ENCODE results near the gene UTS2B.
"Not testable (repeated sequence)": the region's sequence is repeated elsewhere in the genome, so short reads cannot be mapped to it uniquely, and the experiment has no call there.

UTS2B gene

DNA sequence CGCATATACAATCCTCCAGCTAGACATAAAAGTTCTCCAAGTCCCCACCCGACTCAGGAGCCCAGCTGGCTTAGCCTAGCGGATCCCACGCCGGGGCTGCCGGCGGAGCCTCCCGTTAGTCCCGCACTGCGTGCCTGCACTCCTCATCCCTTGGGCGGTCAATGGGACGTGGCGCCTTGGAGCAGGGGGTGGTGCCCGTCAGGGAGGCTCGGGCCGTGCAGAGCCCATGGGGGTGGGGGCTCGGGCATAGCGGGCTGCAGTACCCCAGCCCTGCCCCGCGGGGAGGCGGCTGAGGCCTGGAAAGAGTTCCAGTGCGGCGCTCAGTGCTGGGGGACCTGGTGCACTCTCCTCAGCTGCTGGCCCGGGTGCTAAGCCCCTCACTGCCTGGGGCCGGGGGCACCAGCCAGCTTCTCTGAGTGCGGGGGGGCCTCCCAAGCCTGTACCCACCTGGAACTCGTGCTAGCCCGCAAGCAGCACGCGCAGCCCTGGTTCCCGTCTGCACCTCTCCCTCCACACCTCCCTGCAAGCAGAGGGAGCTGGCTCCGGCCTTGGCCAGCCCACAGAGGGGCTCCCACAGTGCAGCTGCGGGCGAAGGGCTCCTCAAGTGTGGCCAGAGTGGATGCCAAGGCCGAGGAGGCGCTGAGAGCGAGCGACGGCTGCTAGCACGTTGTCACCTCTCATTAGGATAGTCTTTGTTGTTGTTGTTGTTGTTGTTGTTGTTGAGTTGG, 13.3 kb downstream of the UTS2B start:
- no peak for DNase-seq

DNA sequence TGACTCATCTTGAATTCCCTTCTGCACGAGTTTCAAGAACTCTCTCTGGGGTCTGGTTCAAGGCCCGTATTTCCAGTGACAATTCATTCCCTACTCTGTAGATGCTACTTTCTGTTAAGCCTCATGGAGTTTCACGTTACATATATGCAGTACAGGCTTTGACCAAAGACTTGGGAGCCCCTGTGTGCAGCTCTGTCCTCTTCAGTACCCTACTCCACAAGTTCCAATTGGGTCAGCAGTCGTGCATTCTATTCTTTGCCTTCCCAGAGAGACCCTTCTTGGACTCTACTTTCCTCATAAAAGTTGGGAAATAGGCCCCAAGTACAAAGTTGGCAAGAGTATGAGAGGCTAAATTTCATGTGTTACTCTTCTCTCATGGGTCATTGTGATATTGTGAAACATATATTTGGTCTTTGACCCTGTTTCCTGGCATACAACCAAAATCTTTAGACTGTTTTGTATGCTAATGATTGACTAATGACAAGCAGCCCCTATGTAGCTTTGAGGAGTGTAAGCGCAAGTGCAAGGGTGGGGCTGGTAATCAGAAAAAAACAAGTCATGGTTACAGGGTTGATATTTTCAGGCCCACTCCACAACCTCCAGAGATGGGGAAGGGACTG, 16.1 kb downstream of the UTS2B start:
- DNase-seq, result no peak

DNA sequence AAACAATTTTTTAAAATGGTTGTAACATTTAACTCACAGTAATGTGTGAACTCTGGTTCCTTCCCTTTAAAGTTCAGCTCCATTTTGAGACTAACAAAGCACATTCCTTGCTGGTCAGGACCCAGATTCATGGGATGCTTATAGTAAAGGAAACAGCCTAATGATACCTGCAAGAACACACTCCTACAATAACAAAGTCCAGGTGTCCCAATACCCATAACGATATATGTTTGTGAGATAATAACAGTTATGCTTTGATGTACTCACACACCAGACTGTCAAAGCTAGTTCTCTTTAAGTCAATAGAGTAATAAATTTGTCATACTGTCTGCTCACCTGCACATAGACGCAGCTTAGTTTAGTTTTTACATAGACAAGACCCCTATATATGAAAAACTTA, 17.0 kb downstream of the UTS2B start:
- DNase-seq, result no peak

DNA sequence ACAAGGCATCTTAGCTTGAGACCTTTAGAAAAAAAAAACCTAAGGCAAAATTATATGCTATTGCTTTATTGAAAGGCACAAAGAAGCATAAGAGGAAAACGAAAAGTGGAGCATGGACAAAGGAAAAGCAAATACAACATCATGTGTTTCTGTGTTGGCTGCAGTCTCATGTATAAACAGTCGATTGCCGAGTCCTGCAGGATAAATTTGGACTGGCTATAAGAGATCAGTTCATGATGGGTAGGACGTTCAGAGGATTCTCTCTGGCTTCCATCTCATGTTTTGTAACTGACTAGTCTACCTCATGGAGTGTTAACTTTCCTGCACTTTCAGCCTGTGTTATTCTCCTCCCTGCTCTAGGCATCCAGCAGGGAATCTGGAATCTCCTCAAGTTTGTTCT, 23.0 kb downstream of the UTS2B start:
- no peak for DNase-seq

DNA sequence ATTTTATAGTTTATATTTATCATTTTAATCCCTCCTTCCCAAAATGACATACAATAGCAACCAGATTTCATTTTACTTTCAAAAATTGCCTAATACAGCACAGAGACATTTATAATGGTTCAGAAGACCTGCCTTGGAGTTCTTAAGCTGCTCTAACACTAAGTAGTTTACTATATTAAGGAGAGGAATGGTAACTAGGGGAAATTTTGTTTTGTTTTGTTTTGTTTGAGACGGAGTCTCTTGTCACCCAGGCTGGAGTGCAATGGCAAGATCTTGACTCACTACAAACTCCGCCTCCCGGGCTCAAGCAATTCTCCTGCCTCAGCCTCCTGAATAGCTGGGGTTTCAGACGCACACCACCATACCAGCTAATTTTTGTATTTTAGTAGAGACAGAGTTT, 23.9 kb downstream of the UTS2B start:
- no peak for DNase-seq

DNA sequence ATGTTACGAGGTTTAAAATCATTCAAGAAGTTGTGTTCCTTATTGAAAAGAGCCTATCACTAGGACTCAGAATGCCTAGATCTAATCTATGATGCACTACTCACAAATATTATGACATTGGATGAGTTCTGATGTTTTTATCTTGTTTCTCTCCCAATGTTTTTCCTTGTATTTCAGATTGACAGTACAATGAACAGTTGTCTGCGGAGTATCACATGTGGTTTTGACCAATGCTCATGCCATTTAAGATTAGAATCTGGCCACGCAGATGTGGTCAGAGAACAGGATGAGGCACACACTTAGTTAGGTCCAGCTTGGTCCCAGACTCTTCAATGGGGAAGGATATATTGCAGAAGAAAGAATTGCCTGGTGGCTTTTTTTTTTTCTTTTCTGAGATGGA, 26.7 kb downstream of the UTS2B start:
- DNase-seq, result no peak

DNA sequence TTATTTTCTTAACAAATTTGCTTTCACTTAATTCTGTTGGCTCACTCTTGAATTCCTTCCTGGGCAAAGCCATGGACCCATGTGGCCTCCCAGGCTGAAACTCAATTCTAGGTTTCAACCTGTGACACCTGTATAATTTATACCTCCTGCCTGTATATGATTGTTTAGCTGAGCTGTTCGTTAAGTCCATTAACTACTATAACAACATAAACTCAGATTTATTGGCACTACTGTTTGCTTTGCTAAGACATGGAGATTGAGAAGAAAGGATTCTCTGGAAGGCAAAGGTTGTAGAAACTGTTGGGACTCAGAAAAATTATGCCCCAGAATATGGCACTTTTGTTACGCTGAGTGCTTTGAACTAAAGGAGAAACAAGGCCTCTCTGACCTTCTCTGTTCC, 27.9 kb downstream of the UTS2B start:
- no peak for DNase-seq

DNA sequence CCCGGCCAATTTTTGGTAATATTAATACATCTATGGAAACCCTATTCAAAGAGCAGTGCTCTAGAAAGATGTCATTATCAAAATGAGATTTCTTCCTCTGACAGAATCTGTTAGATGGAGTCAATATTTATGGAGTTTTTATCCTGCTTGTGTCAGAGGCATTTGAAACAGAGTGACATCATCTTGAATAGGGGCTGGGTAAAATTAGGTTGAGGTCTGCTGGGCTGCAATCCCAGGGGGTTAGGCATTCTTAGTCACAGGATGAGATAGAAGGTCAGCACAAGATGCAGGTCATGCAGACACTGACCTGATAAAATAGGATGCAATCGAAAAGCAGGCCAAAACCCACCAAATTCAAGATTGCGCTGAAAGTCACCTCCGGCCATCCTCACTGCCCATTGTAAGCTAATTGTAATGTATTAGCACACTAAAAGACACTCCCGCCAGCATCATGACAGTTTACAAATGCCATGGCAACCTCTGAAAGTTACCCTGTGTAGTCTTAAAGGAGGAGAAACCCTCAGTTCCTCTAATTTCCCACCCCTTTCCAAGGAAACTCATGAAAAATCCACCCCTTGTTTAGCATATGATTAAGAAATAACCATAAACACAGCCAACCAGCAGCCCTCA, 28.4 kb downstream of the UTS2B start:
- DNase-seq, result no peak

DNA sequence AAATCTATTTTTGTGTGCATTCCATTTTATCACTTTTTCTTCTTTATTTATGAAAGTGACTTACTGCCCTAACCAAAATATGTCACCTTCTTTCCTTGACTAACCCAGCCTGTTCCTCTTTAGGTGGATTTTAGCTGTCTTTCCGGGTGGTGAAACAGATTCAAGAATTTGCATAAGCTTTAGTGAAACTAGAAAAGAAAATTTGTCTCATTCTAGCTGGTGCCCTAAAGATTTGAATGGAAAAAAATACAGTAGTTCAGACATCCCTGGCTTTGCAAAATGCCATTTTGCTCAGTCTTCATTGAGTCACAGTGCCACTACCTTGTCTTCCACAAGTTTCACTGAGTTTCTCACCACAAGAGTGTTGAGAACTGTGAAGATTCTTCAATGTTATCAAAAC, 29.3 kb downstream of the UTS2B start:
- DNase-seq, result no peak

DNA sequence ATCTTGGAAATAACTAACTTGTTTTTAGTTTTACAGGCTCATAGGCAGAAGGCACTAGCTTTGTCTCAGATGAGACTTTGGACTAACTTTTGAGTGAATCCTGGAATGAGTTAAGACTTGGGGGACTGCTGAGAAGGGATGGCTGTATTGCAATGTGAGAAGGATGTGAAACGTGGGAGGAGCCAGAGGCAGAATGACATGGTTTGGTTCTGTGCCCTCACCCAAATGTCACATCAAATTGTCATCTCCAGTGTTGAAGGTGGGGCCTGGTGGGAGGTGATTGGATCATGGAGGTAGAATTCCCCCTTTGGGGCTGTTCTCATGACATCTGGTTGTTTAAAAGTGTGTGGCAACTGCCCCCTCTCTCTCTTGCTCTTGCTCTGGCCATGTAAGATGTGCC, 29.9 kb downstream of the UTS2B start:
- no peak for DNase-seq

DNA sequence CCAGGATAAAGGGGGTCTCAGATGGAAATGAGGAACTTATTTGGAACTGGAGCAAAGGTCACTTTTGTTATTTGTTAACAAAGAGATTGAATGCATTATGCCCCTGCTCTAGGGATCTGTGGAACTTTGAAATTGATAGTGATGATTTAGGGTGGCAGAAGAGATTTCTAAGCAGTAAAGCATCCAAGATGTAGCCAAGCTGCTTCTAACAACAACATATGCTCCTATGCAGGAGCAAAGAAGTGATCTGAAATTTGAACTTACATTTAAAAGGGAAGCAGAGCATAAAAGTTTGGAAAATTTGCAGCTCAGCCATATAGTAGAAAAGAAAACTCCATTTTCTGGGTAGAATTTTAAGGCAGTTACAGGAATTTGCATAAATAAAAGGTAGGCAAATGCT, 31.5 kb downstream of the UTS2B start:
- DNase-seq, result no peak

DNA sequence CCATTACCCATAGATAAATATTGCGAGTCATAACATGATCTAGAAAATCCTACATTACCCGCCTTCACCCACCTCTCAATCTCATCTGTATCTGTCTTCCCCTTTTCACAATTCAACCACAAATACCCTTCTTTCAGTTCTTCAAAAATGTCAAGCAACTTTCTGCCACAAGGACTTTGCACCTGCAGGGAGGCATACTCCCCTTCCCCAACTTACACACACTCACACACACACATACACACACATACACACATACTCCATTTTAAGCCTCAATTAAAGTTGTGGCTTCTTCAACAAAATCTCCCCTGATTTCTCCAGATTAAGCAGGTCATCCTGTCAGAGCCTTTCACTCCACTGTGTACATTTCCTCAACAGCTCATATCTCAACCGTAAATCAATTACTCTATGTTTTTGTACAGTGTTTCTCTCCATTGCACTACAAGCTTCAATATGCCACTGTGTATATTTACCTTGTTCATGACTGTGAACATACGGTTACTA, 34.2 kb downstream of the UTS2B start:
- DNase-seq, result no peak

DNA sequence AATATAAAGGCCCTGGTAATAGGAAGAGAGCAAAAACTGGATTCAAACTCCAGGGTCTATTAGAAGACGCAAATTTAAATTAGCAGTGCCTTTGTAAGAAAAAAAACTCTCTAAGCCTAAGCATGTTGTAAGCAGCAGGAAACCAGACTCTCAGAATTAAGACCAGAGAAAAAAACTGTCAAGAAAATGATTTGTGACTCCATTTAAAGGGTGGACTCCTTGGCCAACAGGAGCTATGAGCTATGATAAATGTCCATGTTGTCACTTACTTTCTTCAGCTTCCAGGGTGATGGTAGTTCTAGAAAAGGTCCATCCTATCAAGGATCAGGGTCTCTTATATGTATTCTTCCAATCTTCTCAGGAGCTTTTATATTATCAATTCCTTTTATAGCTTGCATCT, 36.0 kb downstream of the UTS2B start:
- DNase-seq, result no peak

DNA sequence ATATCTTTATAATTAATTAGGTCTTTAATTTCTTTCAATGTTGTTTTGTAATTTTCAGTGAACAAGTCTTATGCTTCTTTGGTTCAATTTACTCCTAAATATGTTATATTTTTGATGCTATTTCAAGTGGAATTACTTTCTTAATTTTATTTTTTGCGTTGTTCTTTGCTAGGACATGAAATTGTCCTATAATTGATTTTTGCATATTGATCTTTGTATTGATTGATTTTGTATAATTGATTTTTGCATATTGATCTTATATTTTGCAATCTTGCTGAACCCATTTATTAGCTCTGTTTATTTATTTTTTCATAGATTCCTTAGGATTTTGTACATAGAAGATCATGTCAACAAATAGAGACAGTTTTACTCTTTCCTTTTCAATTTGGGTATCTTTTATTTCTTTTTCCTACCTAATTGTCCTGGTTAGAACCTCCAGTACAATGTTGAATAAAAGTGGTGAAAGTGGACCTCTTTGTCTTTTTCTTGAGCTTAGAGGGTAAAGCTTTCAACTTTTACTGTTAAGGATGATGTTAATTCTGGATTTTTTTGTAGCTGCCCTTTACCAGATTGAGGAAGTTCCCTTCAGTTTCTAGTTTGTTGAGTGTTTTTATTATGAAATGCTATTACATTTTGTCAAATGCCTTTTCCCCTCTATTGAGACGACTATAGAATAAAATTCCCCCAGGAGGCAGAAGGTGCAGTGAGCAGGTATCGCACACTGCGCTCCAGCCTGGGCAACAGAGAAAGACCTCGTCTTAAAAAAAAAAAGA, 37.9 kb downstream of the UTS2B start:
- no peak for DNase-seq

DNA sequence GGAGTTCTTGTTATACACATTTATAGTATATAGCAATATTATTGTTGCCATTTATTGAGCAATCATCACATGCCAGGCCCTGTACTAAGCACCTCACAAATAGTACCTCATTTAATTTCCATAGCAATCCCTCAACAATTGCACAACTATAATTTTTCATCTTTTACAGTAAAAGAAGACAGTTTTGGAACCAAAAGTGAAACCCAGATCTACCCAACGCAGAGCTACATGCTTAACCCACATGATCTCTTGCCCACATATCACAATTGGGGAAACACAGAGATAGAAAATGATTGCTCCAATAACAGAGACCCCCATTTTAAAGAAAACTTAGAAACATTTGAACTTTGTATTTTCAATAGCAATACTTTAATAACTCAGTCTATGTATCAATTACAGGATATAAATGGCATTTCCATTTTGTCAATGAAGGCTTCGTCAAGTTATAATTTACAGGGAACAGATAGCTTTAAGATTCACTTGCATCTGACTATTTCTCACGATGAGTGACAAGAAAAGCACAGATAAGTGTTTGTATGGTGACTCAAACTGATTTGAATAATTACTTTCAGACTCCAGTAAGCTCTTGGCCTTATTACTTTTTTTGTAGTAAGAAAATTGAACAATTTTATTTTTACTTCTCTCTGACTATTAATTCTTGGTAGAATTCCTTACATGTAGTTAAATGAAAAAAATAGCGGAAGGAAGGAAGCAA, 39.9 kb downstream of the UTS2B start:
- DNase-seq, result no peak

DNA sequence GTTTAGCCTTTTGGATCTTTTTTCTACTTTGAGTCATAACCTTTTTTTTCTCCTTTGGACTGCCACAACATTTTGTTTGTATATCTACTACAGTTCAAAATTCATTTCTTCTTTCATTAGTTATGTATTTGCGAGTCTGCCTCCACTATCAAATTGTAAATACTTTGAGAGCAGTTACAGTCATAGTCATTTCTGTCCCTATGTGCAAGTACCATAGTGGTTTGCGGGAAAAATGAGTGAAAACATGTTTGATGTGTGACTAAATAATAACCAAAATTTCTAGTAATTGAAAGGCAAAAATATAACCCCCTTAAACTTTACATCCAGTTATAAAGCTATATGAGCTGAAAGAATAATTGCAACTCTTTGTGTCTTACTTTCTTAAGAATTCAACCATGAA, 46.9 kb downstream of the UTS2B start:
- DNase-seq, result no peak

DNA sequence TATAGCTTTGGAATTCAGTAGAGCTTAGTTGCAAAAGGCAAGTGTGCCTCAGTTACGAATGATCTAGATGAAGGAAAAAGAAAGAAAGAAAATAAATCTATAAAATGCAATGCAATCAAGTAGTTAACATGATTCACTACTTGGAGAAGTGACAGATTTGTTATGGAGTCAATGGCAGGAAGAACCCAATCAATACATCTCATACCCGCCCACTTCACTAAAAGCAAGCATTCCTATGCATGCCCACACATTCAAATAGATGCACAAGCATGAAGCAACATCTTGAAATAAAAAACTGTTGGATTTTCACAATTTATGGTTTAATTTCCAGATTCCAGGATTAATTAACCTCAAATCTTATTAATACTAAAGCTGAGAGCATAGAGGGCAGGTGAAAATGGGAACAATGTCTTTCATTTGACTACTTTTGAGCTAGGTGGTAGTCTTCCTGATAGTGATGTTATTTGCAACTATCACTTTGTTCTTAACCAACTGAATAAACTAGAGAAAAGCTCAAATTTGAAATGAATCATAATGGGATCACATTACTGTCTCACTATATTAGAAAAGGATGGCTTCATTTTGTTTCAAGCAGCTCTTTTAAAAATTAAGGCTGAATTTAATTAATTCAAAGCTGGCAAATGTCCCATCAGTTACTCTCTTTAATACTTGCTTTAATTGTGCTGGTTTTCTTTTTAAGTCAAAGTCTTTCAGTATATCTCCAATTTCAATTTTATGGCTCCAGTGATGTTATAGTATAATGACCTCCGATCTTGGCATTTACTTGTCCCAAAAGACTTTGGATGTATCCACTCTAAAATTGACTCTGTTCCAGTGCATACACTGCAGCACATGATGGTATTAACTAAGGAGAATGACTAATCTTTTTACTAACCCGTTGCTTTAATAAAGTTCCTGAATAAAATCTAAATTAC, 47.8 kb downstream of the UTS2B start:
- no peak for DNase-seq

DNA sequence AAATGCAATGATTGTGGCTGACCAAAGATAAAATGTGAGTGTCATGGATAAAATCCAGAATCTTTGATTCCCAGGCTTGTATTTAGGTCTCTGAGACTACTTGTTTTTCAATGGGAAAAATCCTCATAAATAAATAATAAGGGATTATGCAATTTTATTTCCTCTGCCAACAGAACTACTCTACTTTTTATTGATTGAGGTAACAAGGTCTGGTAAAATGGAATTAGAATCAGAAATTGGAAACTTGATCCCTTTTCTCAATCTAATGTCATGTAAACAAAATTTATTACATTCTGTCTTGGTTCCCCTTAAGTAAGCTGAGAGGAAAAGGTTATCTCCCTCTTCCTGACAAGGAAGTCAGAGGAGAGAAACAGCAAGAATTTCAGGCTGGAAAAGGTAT, 49.4 kb downstream of the UTS2B start:
- no peak for DNase-seq

DNA sequence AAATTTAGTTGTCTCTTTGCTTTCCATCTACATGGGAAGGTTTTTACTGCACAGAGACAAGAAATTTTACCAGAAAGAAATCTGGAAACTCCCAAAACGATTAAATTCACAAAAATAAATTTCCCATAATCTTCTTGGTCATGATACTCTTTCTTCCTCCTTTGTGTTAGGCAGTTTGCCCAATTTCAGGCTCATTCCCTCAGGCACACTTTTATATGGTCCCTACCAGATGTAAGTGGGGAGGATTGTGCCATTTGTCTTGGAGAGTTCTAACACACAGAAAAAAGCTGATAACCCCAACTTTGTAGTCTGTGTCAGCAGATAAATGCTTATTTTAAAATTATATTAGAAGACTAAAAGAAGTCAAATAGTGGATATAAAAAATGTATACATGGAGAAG, 50.2 kb downstream of the UTS2B start:
- DNase-seq, result no peak

DNA sequence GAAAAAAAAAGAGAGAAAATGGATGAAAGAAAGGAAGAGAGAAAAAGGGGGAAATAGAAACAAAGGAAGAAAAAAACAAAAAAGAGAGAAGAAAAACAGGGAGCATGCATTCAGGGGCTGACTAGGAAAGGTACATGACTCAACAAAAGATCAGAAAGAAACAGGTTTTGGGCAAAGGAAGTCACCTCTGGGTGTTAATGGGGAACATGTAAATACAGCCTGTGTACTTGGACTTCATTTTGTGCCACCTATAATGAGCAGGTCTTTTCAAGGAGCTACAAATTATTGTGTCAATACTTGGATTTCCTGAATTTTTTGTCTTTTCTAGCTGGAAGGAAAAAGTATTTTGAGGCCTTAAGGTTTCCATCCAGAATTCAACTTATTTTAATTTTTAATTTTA, 54.6 kb downstream of the UTS2B start:
- DNase-seq, result no peak

DNA sequence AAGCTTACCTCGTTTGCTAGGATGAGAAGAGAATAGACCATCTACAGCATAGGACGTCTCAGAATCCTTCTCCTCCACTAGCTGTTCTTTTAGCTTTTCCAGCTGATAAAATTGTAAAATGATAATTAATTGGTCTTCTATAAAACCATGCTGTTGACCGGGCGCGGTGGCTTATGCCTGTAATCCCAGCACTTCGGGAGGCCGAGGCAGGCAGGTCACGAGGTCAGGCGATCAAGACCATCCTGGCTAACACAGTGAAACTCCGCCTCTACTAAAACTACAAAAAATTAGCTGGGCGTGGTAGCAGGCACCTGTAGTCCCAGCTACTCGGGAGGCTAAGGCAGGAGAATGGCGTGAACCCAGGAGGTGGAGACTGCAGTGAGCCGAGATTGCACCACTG, 55.1 kb downstream of the UTS2B start:
- DNase-seq, result not testable (repeated sequence)
